Sigmoid colon (tissue), 4 donors: ENCODE measurements around the gene FKBP9.

Source experiments
- EP300 ChIP-seq, 4 donors: sonication (generic); formaldehyde crosslinking; IDR thresholded peaks; one replicate each; pipeline ENCODE4 v1.6.1; 2017; ENCODE audit warnings: antibody characterized with exemption in 4 of 4
- TF ChIP-seq, protein P1 (sequence below), 4 experiments: fragments of 450-650 bp in 3 of 4; fragments of 200-600 bp in 1 of 4; IDR thresholded peaks; one replicate each; pipeline ENCODE4 v1.5.1; 2016 to 2019; ENCODE audit warnings: antibody characterized with exemption in 4 of 4, mild to moderate bottlenecking in 3 of 4, moderate library complexity in 2 of 4

DNA sequence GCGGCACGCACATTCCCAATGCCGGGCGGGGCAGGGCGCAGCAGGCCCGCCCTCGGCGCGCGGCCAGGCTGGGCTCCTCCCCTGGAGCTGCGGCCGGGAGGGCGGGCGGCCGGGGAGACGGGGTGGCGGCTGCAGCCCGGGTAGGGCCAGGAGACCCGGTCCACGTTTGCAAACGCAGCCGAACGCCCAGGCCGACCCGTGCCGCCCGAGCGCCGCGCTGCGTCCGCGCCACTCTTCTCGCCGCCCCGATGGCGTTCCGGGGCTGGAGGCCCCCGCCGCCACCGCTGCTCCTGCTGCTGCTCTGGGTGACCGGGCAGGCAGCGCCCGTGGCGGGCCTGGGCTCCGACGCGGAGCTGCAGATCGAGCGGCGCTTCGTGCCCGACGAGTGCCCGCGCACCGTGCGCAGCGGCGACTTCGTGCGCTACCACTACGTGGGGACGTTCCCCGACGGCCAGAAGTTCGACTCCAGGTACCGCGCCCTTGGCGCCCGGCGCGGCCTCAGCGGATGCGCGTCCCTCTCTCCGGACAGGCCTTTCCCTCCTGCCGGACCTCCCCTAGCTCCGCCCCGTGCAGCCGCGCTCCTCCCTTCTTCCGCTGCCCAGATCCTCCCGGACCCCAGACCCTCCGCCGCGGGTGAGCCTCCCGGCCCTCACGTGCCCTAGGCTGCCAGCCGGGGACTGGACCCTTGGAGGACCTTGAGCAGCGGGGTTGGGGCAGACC, at the start of gene FKBP9:
- TF ChIP-seq, protein P1, sequence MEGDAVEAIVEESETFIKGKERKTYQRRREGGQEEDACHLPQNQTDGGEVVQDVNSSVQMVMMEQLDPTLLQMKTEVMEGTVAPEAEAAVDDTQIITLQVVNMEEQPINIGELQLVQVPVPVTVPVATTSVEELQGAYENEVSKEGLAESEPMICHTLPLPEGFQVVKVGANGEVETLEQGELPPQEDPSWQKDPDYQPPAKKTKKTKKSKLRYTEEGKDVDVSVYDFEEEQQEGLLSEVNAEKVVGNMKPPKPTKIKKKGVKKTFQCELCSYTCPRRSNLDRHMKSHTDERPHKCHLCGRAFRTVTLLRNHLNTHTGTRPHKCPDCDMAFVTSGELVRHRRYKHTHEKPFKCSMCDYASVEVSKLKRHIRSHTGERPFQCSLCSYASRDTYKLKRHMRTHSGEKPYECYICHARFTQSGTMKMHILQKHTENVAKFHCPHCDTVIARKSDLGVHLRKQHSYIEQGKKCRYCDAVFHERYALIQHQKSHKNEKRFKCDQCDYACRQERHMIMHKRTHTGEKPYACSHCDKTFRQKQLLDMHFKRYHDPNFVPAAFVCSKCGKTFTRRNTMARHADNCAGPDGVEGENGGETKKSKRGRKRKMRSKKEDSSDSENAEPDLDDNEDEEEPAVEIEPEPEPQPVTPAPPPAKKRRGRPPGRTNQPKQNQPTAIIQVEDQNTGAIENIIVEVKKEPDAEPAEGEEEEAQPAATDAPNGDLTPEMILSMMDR (IDR thresholded peaks at IDR 0.05): no peak
- no peak for TF ChIP-seq EP300 (IDR thresholded peaks at IDR 0.05)
